OCI-LY3 (cell line): ENCODE measurements around the gene NOL4L.

Experiments
- H2AFZ ChIP-seq: fragments of 200-600, 300-600 bp; shearing (Covaris generic); 2 replicates; pipeline ENCODE4 v1.6.0; 2014; ENCODE audit warnings: antibody characterized with exemption, low read depth, low read length
- H3K27ac ChIP-seq: fragments of 200-600, 300-600 bp; sonication (generic); 2 replicates; pipeline ENCODE4 v1.5.1; 2014; ENCODE audit warnings: mild to moderate bottlenecking, low read length, moderate library complexity, mixed read lengths
- H3K27me3 ChIP-seq: fragments of 200-600, 300-600 bp; sonication (generic); 2 replicates; pipeline ENCODE4 v1.6.1; 2014; ENCODE audit warnings: low read depth, low read length, mixed read lengths
- H3K36me3 ChIP-seq: fragments of 200-600, 300-600 bp; sonication (generic); replicated peaks from 2 replicates; pipeline ENCODE3; 2014; ENCODE audit warnings: low read depth, low read length, mixed read lengths
- H3K4me1 ChIP-seq: fragments of 300-600, 200-600 bp; sonication (generic); 2 replicates; pipeline ENCODE4 v1.6.1; 2014; ENCODE audit warnings: low read length, mixed read lengths
- H3K4me2 ChIP-seq: fragments of 200-600, 300-600 bp; sonication (generic); 2 replicates; pipeline ENCODE4 v1.6.1; 2014; ENCODE audit warnings: low read length, mixed read lengths
- H3K4me3 ChIP-seq: fragments of 300-600, 200-600 bp; sonication (generic); 2 replicates; pipeline ENCODE4 v1.5.1; 2014; ENCODE audit warnings: antibody characterized with exemption, mild to moderate bottlenecking, low read length, moderate library complexity
- H3K79me2 ChIP-seq: fragments of 300-600, 200-600 bp; shearing (Covaris generic); 2 replicates; pipeline ENCODE4 v1.6.1; 2014; ENCODE audit warnings: mild to moderate bottlenecking, low read length, mixed read lengths
- H3K9ac ChIP-seq: fragments of 300-600, 200-600 bp; shearing (Covaris generic); 2 replicates; pipeline ENCODE4 v1.6.0; 2014; ENCODE audit warnings: mild to moderate bottlenecking, low read length, moderate library complexity
- H3K9me3 ChIP-seq: fragments of 200-600, 300-600 bp; shearing (Covaris generic); 2 replicates; pipeline ENCODE4 v1.6.1; 2014; ENCODE audit warnings: low read length, mixed read lengths; ENCODE audit not compliant: insufficient read depth
- H4K20me1 ChIP-seq: fragments of 200-600, 300-600 bp; sonication (generic); 2 replicates; pipeline ENCODE4 v1.6.1; 2016; ENCODE audit warnings: low read length, mixed read lengths; ENCODE audit not compliant: insufficient read depth
- CTCF ChIP-seq: fragments of 200-600, 300-600 bp; sonication (generic); IDR thresholded peaks from 2 replicates; pipeline ENCODE4 v1.5.1; 2014; ENCODE audit warnings: antibody characterized with exemption, low read length, low read depth
- EZH2phosphoT487 ChIP-seq: fragments of 200-600 bp; shearing (Covaris generic); IDR thresholded peaks from 2 replicates; pipeline ENCODE4 v1.6.1; 2018; ENCODE audit warnings: antibody characterized with exemption, mixed run types, low read depth

Gene NOL4L

GRCh38 chr20:32505723-32506473, 79.2 kb downstream of the NOL4L start:
- peaks cover 7% of the 10 kb centered on the region; the same call in 1 of the 2 replicates for H3K4me1 ChIP-seq
- H4K20me1 ChIP-seq = no peaks in the 10 kb centered on the region
- no peak for TF ChIP-seq CTCF
- no peak for TF ChIP-seq EZH2phosphoT487
- no peak overlapping the region for H3K4me3 ChIP-seq
- peaks cover 11% of the 10 kb centered on the region for H3K27me3 ChIP-seq
- H3K27ac ChIP-seq = no peak overlapping the region
- no peak overlapping the region for H3K4me2 ChIP-seq
- H3K9ac ChIP-seq = no peak overlapping the region
- H3K79me2 ChIP-seq = no peaks in the 10 kb centered on the region
- H3K36me3 ChIP-seq = no peaks in the 10 kb centered on the region
- H2AFZ ChIP-seq = no peak overlapping the region
- H3K9me3 ChIP-seq = no peaks in the 10 kb centered on the region

- Histone ChIP-seq H2AFZ (no peak overlapping the region), H3K79me2 (no peaks in the 10 kb centered on the region), H3K4me1 (peaks cover 10% of the 10 kb centered on the region; the same call in 1 of the 2 replicates), H3K27ac (no peak overlapping the region), H3K27me3 (peaks cover 8% of the 10 kb centered on the region; the same call in 1 of the 2 replicates), H4K20me1 (no peaks in the 10 kb centered on the region), H3K4me3 (no peak overlapping the region), H3K36me3 (no peaks in the 10 kb centered on the region), H3K4me2 (no peak overlapping the region), H3K9me3 (no peaks in the 10 kb centered on the region), H3K9ac (no peak overlapping the region)
- TF ChIP-seq EZH2phosphoT487 (no peak), CTCF (no peak)
Measured at GRCh38 chr20:32501709-32502108, 83.4 kb downstream of the NOL4L start.

- Histone ChIP-seq H3K27ac (no peak overlapping the region), H3K79me2 (no peaks in the 10 kb centered on the region), H3K4me3 (no peak overlapping the region), H3K4me1 (0 out of 2 replicates have a peak, but pooled peaks cover 3% of the 10 kb centered on the region), H4K20me1 (no peaks in the 10 kb centered on the region), H3K27me3 (peaks cover 8% of the 10 kb centered on the region; the same call in 1 of the 2 replicates), H3K9me3 (no peaks in the 10 kb centered on the region), H3K36me3 (no peaks in the 10 kb centered on the region), H3K4me2 (no peak overlapping the region), H2AFZ (no peak overlapping the region), H3K9ac (no peak overlapping the region)
- no peak for TF ChIP-seq CTCF
- no peak for TF ChIP-seq EZH2phosphoT487
Measured at GRCh38 chr20:32497589-32498224, 87.4 kb downstream of the NOL4L start.

GRCh38 chr20:32496811-32497533, 88.2 kb downstream of the NOL4L start:
- H3K4me3 ChIP-seq = no peak overlapping the region
- no peak overlapping the region for H2AFZ ChIP-seq

More at GRCh38 chr20:32496811-32497533, 88.2 kb downstream of the NOL4L start:
- H3K27me3 ChIP-seq = peaks cover 8% of the 10 kb centered on the region; the same call in 1 of the 2 replicates
- no peak for TF ChIP-seq EZH2phosphoT487
- TF ChIP-seq CTCF = no peak
- H3K4me1 ChIP-seq = 0 out of 2 replicates have a peak, but pooled peaks cover 3% of the 10 kb centered on the region
- no peak overlapping the region for H3K9ac ChIP-seq
- H3K9me3 ChIP-seq = no peaks in the 10 kb centered on the region
- H3K27ac ChIP-seq = no peak overlapping the region
- no peaks in the 10 kb centered on the region for H3K79me2 ChIP-seq
- H3K36me3 ChIP-seq = no peaks in the 10 kb centered on the region
- H3K4me2 ChIP-seq = no peak overlapping the region
- no peaks in the 10 kb centered on the region for H4K20me1 ChIP-seq
